K562 (cell line): ENCODE measurements around the gene HCFC1R1. TPM values are rescaled to one million over a fixed set of nuclear protein-coding genes. Genes with fewer than 3 reads are reported as not detected.

ENCODE experiments used
- CBFB ChIP-seq: sonication (generic); formaldehyde crosslinking; IDR thresholded peaks from 2 replicates; pipeline ENCODE4 v1.4.0; 2020; ENCODE audit warnings: mild to moderate bottlenecking, missing genetic modification reagents
- CCAR2 ChIP-seq: fragments of 200-400 bp; formaldehyde crosslinking; IDR thresholded peaks from 2 replicates; pipeline ENCODE4 v1.6.1; 2017; ENCODE audit warnings: mild to moderate bottlenecking, low read depth, low read length
- EHMT2 ChIP-seq: fragments of 450-650 bp; IDR thresholded peaks from 2 replicates; pipeline ENCODE4 v1.6.1; 2018; ENCODE audit warnings: antibody characterized with exemption
- GATA2 ChIP-seq: sonication (generic); formaldehyde crosslinking; IDR thresholded peaks from 2 replicates; pipeline ENCODE4 v1.4.0; 2020; ENCODE audit warnings: mild to moderate bottlenecking, missing genetic modification reagents
- HMGXB4 ChIP-seq: sonication (generic); formaldehyde crosslinking; IDR thresholded peaks from 2 replicates; pipeline ENCODE4 v1.8.1; 2023; ENCODE audit warnings: mild to moderate bottlenecking, missing genetic modification reagents
- KLF13 ChIP-seq: fragments of 450-650 bp; IDR thresholded peaks from 2 replicates; pipeline ENCODE4 v1.6.1; 2016; ENCODE audit warnings: missing genetic modification characterization, low read depth, mild to moderate bottlenecking, missing compliant biosample characterization, moderate library complexity, borderline replicate concordance
- LEF1 ChIP-seq: fragments of 450-650 bp; IDR thresholded peaks from 2 replicates; pipeline ENCODE4 v1.6.1; 2016; ENCODE audit warnings: mild to moderate bottlenecking
- RAD51 ChIP-seq: fragments of 450-650 bp; IDR thresholded peaks from 2 replicates; pipeline ENCODE4 v1.7.1; 2016; ENCODE audit warnings: low read depth, mild to moderate bottlenecking, borderline replicate concordance
- SIN3A ChIP-seq, 2 experiments: fragments of 150-350 bp in 1 of 2; IDR thresholded peaks; 2 replicates each; pipeline ENCODE4 v1.6.1; 2011 to 2016; ENCODE audit warnings: borderline replicate concordance in 2 of 2, low read depth in 2 of 2, low read length in 2 of 2, mild to moderate bottlenecking in 2 of 2, moderate library complexity in 2 of 2; ENCODE audit not compliant: control insufficient read depth in 1 of 2
- SMARCC2 ChIP-seq: fragments of 450-650 bp; IDR thresholded peaks from 2 replicates; pipeline ENCODE4 v1.6.1; 2017; ENCODE audit warnings: antibody characterized with exemption, moderate library complexity, mild to moderate bottlenecking, low read depth
- SP1 ChIP-seq: sonication (generic); formaldehyde crosslinking; IDR thresholded peaks from 2 replicates; pipeline ENCODE4 v1.8.1; 2022; ENCODE audit warnings: mild to moderate bottlenecking, missing genetic modification reagents
- ZNF639 ChIP-seq, 2 experiments: fragments of 200-800 bp in 1 of 2; sonication (Bioruptor generic) in 1 of 2; sonication (generic) in 1 of 2; formaldehyde crosslinking in 1 of 2; IDR thresholded peaks in 1 of 2; conservative IDR thresholded peaks in 1 of 2; 2 replicates each; pipeline versions ENCODE4 v1.5.0 to v1.6.1; 2016 to 2020; ENCODE audit warnings: missing compliant biosample characterization in 1 of 2, missing genetic modification characterization in 1 of 2, missing genetic modification reagents in 1 of 2
- polyA plus RNA-seq, 8 experiments: library from polyadenylated mRNA; depleted of rRNA in 4 of 8; stranded (reverse) in 5 of 8; unstranded in 3 of 8; fragments of >200 nt; fragmentation: Nextera tagmentation in 2 of 8; fragmentation: Illumina TruSeq in 1 of 8; extraction: Ambion mirVana in 2 of 8; extraction: Trizol in 1 of 8; gene quantifications; 2 replicates each; pipeline versions ENCODE4 v1.2.1 to v1.2.3, GENCODE V29; 2011 to 2014; ENCODE audit warnings: inconsistent platforms in 1 of 8, missing spikeins in 1 of 8
- total RNA-seq, 7 experiments: library from RNA; depleted of rRNA in 6 of 7; stranded (reverse); fragments of >200 nt in 6 of 7; fragmentation: Illumina TruSeq in 2 of 7; extraction: Trizol in 2 of 7; gene quantifications; 2 replicates each; pipeline versions ENCODE4 v1.2.1 to v1.2.3, GENCODE V29; 2011 to 2021; ENCODE audit warnings: low replicate concordance in 1 of 7
- TF ChIP-seq, protein P1 (sequence below): sonication (generic); formaldehyde crosslinking; IDR thresholded peaks from 2 replicates; pipeline ENCODE4 v1.5.0; 2020; ENCODE audit warnings: missing genetic modification reagents
- TF ChIP-seq, protein P2 (sequence below): fragments of 450-650 bp; IDR thresholded peaks from 2 replicates; pipeline ENCODE4 v1.6.1; 2018; ENCODE audit not compliant: partially characterized antibody

The HCFC1R1 gene
- total and polyA plus RNA-seq, 9 of the 15 experiments (the other 6 are each of a cell fraction or from before 2014, with no cell fraction given) = 2.2 to 29.0 (median 11.2) TPM

- TF ChIP-seq SMARCC2 (no peak), EHMT2 (peak; percentile 28; the same call in 1 of the 2 replicates), RAD51 (0 out of 2 replicates have a peak, but pooled peaks have one; percentile 6), CBFB (no peak), ZNF639 (CRISPR knock-in tag; conservative IDR thresholded peaks at IDR 0.05 in 1 of 2, IDR thresholded peaks at IDR 0.05 in 1 of 2) (peak in 1 of 2 experiments; percentile 61; a peak in 1 of 4 replicates), CCAR2 (no peak), SP1 (CRISPR knock-in tag) (peak; percentile 7), GATA2 (CRISPR knock-in tag) (peak; percentile 19; the same call in 1 of the 2 replicates), SIN3A (IDR thresholded peaks at IDR 0.05; ENCODE audit: borderline replicate concordance in 2 of 2, control insufficient read depth in 1 of 2, low read depth in 2 of 2, low read length in 2 of 2) (peak in 1 of 2 experiments; percentile 33; a peak in 2 of 4 replicates), HMGXB4 (no peak), KLF13 (tag) (peak; percentile 70; the same call in 1 of the 2 replicates), LEF1 (peak; percentile 87)
- TF ChIP-seq, protein P1, sequence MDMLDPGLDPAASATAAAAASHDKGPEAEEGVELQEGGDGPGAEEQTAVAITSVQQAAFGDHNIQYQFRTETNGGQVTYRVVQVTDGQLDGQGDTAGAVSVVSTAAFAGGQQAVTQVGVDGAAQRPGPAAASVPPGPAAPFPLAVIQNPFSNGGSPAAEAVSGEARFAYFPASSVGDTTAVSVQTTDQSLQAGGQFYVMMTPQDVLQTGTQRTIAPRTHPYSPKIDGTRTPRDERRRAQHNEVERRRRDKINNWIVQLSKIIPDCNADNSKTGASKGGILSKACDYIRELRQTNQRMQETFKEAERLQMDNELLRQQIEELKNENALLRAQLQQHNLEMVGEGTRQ (CRISPR knock-in tag) = 0 out of 2 replicates have a peak, but pooled peaks have one; percentile 9
- TF ChIP-seq, protein P2, sequence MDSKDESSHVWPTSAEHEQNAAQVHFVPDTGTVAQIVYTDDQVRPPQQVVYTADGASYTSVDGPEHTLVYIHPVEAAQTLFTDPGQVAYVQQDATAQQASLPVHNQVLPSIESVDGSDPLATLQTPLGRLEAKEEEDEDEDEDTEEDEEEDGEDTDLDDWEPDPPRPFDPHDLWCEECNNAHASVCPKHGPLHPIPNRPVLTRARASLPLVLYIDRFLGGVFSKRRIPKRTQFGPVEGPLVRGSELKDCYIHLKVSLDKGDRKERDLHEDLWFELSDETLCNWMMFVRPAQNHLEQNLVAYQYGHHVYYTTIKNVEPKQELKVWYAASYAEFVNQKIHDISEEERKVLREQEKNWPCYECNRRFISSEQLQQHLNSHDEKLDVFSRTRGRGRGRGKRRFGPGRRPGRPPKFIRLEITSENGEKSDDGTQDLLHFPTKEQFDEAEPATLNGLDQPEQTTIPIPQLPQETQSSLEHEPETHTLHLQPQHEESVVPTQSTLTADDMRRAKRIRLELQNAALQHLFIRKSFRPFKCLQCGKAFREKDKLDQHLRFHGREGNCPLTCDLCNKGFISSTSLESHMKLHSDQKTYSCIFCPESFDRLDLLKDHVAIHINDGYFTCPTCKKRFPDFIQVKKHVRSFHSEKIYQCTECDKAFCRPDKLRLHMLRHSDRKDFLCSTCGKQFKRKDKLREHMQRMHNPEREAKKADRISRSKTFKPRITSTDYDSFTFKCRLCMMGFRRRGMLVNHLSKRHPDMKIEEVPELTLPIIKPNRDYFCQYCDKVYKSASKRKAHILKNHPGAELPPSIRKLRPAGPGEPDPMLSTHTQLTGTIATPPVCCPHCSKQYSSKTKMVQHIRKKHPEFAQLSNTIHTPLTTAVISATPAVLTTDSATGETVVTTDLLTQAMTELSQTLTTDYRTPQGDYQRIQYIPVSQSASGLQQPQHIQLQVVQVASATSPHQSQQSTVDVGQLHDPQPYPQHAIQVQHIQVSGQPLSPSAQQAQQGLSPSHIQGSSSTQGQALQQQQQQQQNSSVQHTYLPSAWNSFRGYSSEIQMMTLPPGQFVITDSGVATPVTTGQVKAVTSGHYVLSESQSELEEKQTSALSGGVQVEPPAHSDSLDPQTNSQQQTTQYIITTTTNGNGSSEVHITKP = peak; percentile 34
Observed at GRCh38 chr16:2981177-2981898, 42.4 kb downstream of the HCFC1R1 start (continued).
